ENCODE results near the gene CMTM8. TPM values are rescaled to one million over a fixed set of nuclear protein-coding genes. Genes with fewer than 3 reads are reported as not detected.
A peak's percentile ranks its signal among the peaks of the same experiment; 100 is the strongest.

CMTM8 gene
- polyA plus RNA-seq, 2 of the 4 experiments (the other 2 are of a cell fraction), result 8.4 to 15.6 TPM

DNA sequence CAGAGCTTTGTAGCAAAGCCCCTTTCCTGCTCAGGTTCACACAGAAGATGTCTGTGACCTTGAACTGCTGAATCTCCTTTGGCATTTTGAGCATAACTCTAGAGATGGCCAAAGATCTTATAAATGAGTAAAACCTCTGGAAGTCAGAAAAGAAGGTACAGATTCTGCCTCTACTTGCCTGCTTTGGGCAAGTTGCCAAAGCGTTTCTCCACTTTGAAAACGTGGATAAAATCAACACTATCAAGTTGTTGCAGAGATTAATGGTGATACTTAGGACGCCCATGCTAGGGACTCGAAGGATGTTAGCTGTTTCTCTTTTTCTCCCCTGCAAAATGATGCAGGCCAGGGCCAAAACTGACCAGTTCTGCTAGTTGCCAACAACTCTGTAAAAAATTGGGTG is 85.1 kb downstream of the CMTM8 start:
- WGBS (ENCODE audit: missing lambda C conversion rate), result 58% methylated on average over 4 of the region's 4 CpGs

DNA sequence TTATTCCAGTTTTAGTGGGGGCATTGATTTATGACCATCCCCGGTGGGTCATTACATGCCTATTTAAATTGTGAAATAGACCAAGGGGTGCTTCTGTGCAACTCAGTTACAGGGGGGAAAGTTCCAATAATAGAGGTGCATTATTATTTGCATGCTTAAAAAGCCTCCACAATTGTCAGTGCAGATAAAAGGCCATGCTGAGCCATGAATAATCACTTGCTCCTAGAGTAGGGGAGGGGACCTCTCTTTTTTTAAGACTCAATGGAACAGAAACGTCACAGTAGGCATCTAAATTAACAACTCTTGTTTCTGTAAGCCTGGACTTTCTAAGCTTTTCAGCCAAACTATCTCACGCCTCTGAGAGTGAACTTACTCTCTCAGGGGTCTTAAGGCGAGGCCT is 86.7 kb downstream of the CMTM8 start:
- FAIRE-seq (no peak), ATAC-seq (no peak), DNase-seq (ENCODE audit: low read depth in 1 of 2, low spot score in 1 of 2) (no peak)
- Histone ChIP-seq H3K9me3 (no peaks in the 10 kb centered on the region), H3K27ac (no peak overlapping the region), H3K4me3 (no peak overlapping the region), H3K4me1 (no peaks in the 10 kb centered on the region), H3K4me2 (no peak overlapping the region)
- POLR2A ChIA-PET, result no interaction called here
- CTCF ChIA-PET, result interaction anchor here (0.6 to 1.9 kb wide), 3 partner anchors 11 to 23 kb away, joined by 4 to 7 read pairs (median 4); no protein-coding TSS in a partner anchor
- WGBS (ENCODE audit: missing lambda C conversion rate), result 79% methylated on average over 4 of the region's 4 CpGs
- no peak for TF ChIP-seq CBX8 (IDR thresholded peaks at IDR 0.05)
- TF ChIP-seq RFX5 (IDR thresholded peaks at IDR 0.05), result no peak
- TF ChIP-seq CHD2 (IDR thresholded peaks at IDR 0.05; ENCODE audit: low read length, partially characterized antibody), result no peak

More for the DNA sequence above, 85.1 kb downstream of the CMTM8 start:
- DNase-seq (ENCODE audit: low read depth in 1 of 2, low spot score in 1 of 2) (no peak), FAIRE-seq (no peak), ATAC-seq (no peak)
- Histone ChIP-seq H3K9me3 (no peaks in the 10 kb centered on the region), H3K4me3 (no peak overlapping the region), H3K27ac (no peak overlapping the region), H3K4me2 (no peak overlapping the region), H3K4me1 (no peaks in the 10 kb centered on the region)
- ChIA-PET POLR2A (no interaction called here), CTCF (interaction anchor here (0.9 to 1.9 kb wide), 4 partner anchors 11 to 144 kb away, joined by 3 to 7 read pairs (median 5); no protein-coding TSS in a partner anchor)
- no peak for TF ChIP-seq RNF2 (IDR thresholded peaks at IDR 0.05; ENCODE audit: borderline replicate concordance, low read depth)
- TF ChIP-seq NPAS2 (CRISPR knock-in tag; IDR thresholded peaks at IDR 0.05; ENCODE audit: borderline replicate concordance), result no peak
- no peak for TF ChIP-seq HEYL (CRISPR knock-in tag; IDR thresholded peaks at IDR 0.05)
- TF ChIP-seq, protein P1, sequence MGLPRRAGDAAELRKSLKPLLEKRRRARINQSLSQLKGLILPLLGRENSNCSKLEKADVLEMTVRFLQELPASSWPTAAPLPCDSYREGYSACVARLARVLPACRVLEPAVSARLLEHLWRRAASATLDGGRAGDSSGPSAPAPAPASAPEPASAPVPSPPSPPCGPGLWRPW (IDR thresholded peaks at IDR 0.05), result no peak
- TF ChIP-seq TP53 (CRISPR knock-in tag; IDR thresholded peaks at IDR 0.05), result no peak
- no peak for TF ChIP-seq POLR2AphosphoS2 (conservative IDR thresholded peaks at IDR 0.05; ENCODE audit: low read length)
- TF ChIP-seq ZSCAN20 (CRISPR knock-in tag; IDR thresholded peaks at IDR 0.05), result no peak
- TF ChIP-seq CBX2 (IDR thresholded peaks at IDR 0.05; ENCODE audit: borderline replicate concordance, low read depth), result no peak
- TF ChIP-seq KDM5A (IDR thresholded peaks at IDR 0.05), result no peak
- TF ChIP-seq JUN (IDR thresholded peaks at IDR 0.05), result no peak
- TF ChIP-seq, protein P2, sequence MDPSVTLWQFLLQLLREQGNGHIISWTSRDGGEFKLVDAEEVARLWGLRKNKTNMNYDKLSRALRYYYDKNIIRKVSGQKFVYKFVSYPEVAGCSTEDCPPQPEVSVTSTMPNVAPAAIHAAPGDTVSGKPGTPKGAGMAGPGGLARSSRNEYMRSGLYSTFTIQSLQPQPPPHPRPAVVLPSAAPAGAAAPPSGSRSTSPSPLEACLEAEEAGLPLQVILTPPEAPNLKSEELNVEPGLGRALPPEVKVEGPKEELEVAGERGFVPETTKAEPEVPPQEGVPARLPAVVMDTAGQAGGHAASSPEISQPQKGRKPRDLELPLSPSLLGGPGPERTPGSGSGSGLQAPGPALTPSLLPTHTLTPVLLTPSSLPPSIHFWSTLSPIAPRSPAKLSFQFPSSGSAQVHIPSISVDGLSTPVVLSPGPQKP (IDR thresholded peaks at IDR 0.05; ENCODE audit: low read depth, low read length), result no peak
- no peak for TF ChIP-seq JUNB (IDR thresholded peaks at IDR 0.05)
- TF ChIP-seq EHMT2 (IDR thresholded peaks at IDR 0.05; ENCODE audit: low read depth), result no peak
- no peak for TF ChIP-seq HOXB5 (CRISPR knock-in tag; IDR thresholded peaks at IDR 0.05)
- TF ChIP-seq, protein P3, sequence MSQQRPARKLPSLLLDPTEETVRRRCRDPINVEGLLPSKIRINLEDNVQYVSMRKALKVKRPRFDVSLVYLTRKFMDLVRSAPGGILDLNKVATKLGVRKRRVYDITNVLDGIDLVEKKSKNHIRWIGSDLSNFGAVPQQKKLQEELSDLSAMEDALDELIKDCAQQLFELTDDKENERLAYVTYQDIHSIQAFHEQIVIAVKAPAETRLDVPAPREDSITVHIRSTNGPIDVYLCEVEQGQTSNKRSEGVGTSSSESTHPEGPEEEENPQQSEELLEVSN (IDR thresholded peaks at IDR 0.05; ENCODE audit: borderline replicate concordance, low read depth), result no peak
- no peak for TF ChIP-seq EP300 (IDR thresholded peaks at IDR 0.05)
- no peak for TF ChIP-seq SREBF2 (IDR thresholded peaks at IDR 0.05)
- TF ChIP-seq MAFK (IDR thresholded peaks at IDR 0.05; ENCODE audit: partially characterized antibody), result no peak
- no peak for TF ChIP-seq PHF8 (IDR thresholded peaks at IDR 0.05; ENCODE audit: borderline replicate concordance, low read depth)
- no peak for TF ChIP-seq KDM1A (IDR thresholded peaks at IDR 0.05; ENCODE audit: low read depth)

DNA sequence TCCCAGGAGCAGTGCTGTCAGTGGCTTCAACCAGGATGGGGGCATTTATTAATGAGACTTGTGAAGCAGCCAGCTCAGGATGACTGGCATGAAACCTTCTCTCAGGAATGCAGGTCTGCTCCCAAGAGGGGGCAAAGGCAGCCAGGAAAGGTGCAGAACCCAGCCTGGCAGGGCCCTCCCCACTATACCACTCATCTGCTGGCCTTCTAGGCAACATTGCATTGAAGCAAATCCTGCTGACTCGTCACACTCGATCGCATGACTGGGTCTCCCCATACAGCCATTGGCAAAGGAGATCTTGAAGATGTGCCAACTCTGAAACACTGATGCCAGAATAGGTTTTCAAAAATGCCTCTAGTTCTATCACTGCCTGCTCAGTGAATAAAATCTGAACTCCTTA is 87.4 kb downstream of the CMTM8 start:
- Histone ChIP-seq H3K4me1 (no peaks in the 10 kb centered on the region), H3K4me3 (no peak overlapping the region), H3K4me2 (no peak overlapping the region), H3K27ac (no peak overlapping the region), H3K9me3 (no peaks in the 10 kb centered on the region)
- POLR2A ChIA-PET, result no interaction called here
- DNase-seq (ENCODE audit: low read depth in 1 of 2, low spot score in 1 of 2) (no peak), FAIRE-seq (no peak), ATAC-seq (no peak)
- 100% methylated on average over 3 of the region's 3 CpGs for WGBS (ENCODE audit: missing lambda C conversion rate)
- TF ChIP-seq, protein P4, sequence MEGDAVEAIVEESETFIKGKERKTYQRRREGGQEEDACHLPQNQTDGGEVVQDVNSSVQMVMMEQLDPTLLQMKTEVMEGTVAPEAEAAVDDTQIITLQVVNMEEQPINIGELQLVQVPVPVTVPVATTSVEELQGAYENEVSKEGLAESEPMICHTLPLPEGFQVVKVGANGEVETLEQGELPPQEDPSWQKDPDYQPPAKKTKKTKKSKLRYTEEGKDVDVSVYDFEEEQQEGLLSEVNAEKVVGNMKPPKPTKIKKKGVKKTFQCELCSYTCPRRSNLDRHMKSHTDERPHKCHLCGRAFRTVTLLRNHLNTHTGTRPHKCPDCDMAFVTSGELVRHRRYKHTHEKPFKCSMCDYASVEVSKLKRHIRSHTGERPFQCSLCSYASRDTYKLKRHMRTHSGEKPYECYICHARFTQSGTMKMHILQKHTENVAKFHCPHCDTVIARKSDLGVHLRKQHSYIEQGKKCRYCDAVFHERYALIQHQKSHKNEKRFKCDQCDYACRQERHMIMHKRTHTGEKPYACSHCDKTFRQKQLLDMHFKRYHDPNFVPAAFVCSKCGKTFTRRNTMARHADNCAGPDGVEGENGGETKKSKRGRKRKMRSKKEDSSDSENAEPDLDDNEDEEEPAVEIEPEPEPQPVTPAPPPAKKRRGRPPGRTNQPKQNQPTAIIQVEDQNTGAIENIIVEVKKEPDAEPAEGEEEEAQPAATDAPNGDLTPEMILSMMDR (IDR thresholded peaks at IDR 0.05), result no peak
- no peak for TF ChIP-seq EHF (CRISPR knock-in tag; IDR thresholded peaks at IDR 0.05)
- TF ChIP-seq CBX8 (IDR thresholded peaks at IDR 0.05), result no peak
- TF ChIP-seq MAFK (IDR thresholded peaks at IDR 0.05; ENCODE audit: partially characterized antibody), result peak; percentile 81
- TF ChIP-seq MYC (IDR thresholded peaks at IDR 0.05; ENCODE audit: borderline replicate concordance, low read length), result no peak
- no peak for TF ChIP-seq ZFP36 (IDR thresholded peaks at IDR 0.05; ENCODE audit: borderline replicate concordance, partially characterized antibody)
- CTCF ChIA-PET, result interaction anchor here (1.4 kb wide), 1 partner anchor 24 kb away, joined by 4 read pairs; no protein-coding TSS in a partner anchor

Measured in A549 (cell line).